HepG2 (cell line): ENCODE measurements around the gene TUBGCP6. TPM values are rescaled to one million over a fixed set of nuclear protein-coding genes. Genes with fewer than 3 reads are reported as not detected.

ENCODE experiments used
- ELF1 ChIP-seq: sonication (generic); formaldehyde crosslinking; IDR thresholded peaks from 2 replicates; pipeline ENCODE4 v1.4.0; 2020; ENCODE audit warnings: missing genetic modification reagents
- ESRRA ChIP-seq: sonication (generic); formaldehyde crosslinking; IDR thresholded peaks from 2 replicates; pipeline ENCODE4 v1.5.1; 2020; ENCODE audit warnings: mild to moderate bottlenecking, low read depth, missing genetic modification reagents
- FOSL1 ChIP-seq: sonication (generic); formaldehyde crosslinking; IDR thresholded peaks from 2 replicates; pipeline ENCODE4 v1.9.0; 2021; ENCODE audit warnings: missing genetic modification reagents, borderline replicate concordance
- MEIS2 ChIP-seq: sonication (generic); formaldehyde crosslinking; IDR thresholded peaks from 2 replicates; pipeline ENCODE4 v1.9.0; 2021; ENCODE audit warnings: mild to moderate bottlenecking, missing genetic modification reagents
- MXI1 ChIP-seq: IDR thresholded peaks from 3 replicates; pipeline ENCODE4 v1.6.1; 2012; ENCODE audit warnings: low read depth, low read length, inconsistent platforms, borderline replicate concordance
- MYC ChIP-seq: sonication (generic); formaldehyde crosslinking; IDR thresholded peaks from 2 replicates; pipeline ENCODE4 v1.9.0; 2021; ENCODE audit warnings: missing genetic modification reagents, borderline replicate concordance
- NAIF1 ChIP-seq: sonication (generic); formaldehyde crosslinking; IDR thresholded peaks from 2 replicates; pipeline ENCODE4 v1.5.0; 2020; ENCODE audit warnings: mild to moderate bottlenecking, missing genetic modification reagents, borderline replicate concordance
- RFXAP ChIP-seq: sonication (generic); formaldehyde crosslinking; IDR thresholded peaks from 2 replicates; pipeline ENCODE4 v1.4.0; 2020; ENCODE audit warnings: missing genetic modification reagents, borderline replicate concordance
- RXRA ChIP-seq: sonication (generic); formaldehyde crosslinking; IDR thresholded peaks from 2 replicates; pipeline ENCODE4 v1.5.1; 2020; ENCODE audit warnings: missing genetic modification reagents
- SAP130 ChIP-seq: IDR thresholded peaks from 2 replicates; pipeline ENCODE4 v1.6.1; 2016; ENCODE audit warnings: low read depth
- SCMH1 ChIP-seq: sonication (generic); formaldehyde crosslinking; IDR thresholded peaks from 2 replicates; pipeline ENCODE4 v1.9.0; 2021; ENCODE audit warnings: missing genetic modification reagents, mild to moderate bottlenecking, borderline replicate concordance
- SNAPC2 ChIP-seq: sonication (generic); formaldehyde crosslinking; IDR thresholded peaks from 2 replicates; pipeline ENCODE4 v1.8.1; 2022; ENCODE audit warnings: mild to moderate bottlenecking, missing genetic modification reagents
- TCF12 ChIP-seq, 2 experiments: fragments of 450-650 bp in 1 of 2; sonication (generic) in 1 of 2; formaldehyde crosslinking in 1 of 2; IDR thresholded peaks; 2 replicates each; pipeline versions ENCODE4 v1.6.1 to v1.8.0; 2017 to 2022; ENCODE audit warnings: antibody characterized with exemption in 1 of 2, mild to moderate bottlenecking in 1 of 2, missing genetic modification reagents in 1 of 2, moderate library complexity in 1 of 2
- XBP1 ChIP-seq: sonication (generic); formaldehyde crosslinking; IDR thresholded peaks from 2 replicates; pipeline ENCODE4 v1.5.0; 2020; ENCODE audit warnings: missing genetic modification reagents
- YEATS2 ChIP-seq: sonication (generic); formaldehyde crosslinking; IDR thresholded peaks from 2 replicates; pipeline ENCODE4 v1.4.0; 2020; ENCODE audit warnings: missing genetic modification reagents, borderline replicate concordance
- ZNF609 ChIP-seq: sonication (generic); formaldehyde crosslinking; IDR thresholded peaks from 2 replicates; pipeline ENCODE4 v1.4.0; 2020; ENCODE audit warnings: mild to moderate bottlenecking, missing genetic modification reagents, borderline replicate concordance
- ZNF800 ChIP-seq: sonication (generic); formaldehyde crosslinking; IDR thresholded peaks from 2 replicates; pipeline ENCODE4 v1.4.0; 2020; ENCODE audit warnings: missing genetic modification reagents
- ZNF891 ChIP-seq: sonication (generic); formaldehyde crosslinking; IDR thresholded peaks from 2 replicates; pipeline ENCODE4 v1.5.0; 2020; ENCODE audit warnings: mild to moderate bottlenecking, missing genetic modification reagents
- ZUFSP ChIP-seq: sonication (generic); formaldehyde crosslinking; IDR thresholded peaks from 2 replicates; pipeline ENCODE4 v1.9.0; 2021; ENCODE audit warnings: missing genetic modification reagents, mild to moderate bottlenecking, borderline replicate concordance
- polyA plus RNA-seq, 8 experiments: library from polyadenylated mRNA; depleted of rRNA in 3 of 8; stranded (reverse) in 7 of 8; unstranded in 1 of 8; fragments of >200 nt; fragmentation: Illumina TruSeq in 4 of 8; extraction: Trizol in 4 of 8; gene quantifications; 2 replicates each; pipeline versions ENCODE4 v1.2.1 to v1.2.3, GENCODE V29; 2011 to 2016; ENCODE audit warnings: low read depth in 4 of 8, missing spikeins in 1 of 8, mixed read lengths in 1 of 8; ENCODE audit not compliant: insufficient read depth in 1 of 8
- total RNA-seq, 5 experiments: library from RNA; depleted of rRNA; stranded (reverse); fragments of >200 nt; fragmentation: Illumina TruSeq; extraction: Trizol; gene quantifications; 2 replicates each; pipeline ENCODE4 v1.2.3, GENCODE V29; 2016; ENCODE audit warnings: low read depth in 1 of 5

The TUBGCP6 gene
- total and polyA plus RNA-seq, 2 of the 13 experiments (the other 11 are each of a cell fraction or from before 2014, with no cell fraction given) = 14.6 to 15.7 TPM

- no peak for TF ChIP-seq ZNF609 (CRISPR knock-in tag)
- no peak for TF ChIP-seq SNAPC2 (CRISPR knock-in tag)
- TF ChIP-seq SCMH1 (CRISPR knock-in tag) = no peak
- TF ChIP-seq RFXAP = no peak
- TF ChIP-seq MEIS2 (CRISPR knock-in tag) = peak; percentile 1; the same call in 1 of the 2 replicates
- peak; percentile 22; the same call in 1 of the 3 replicates for TF ChIP-seq MXI1
- no peak for TF ChIP-seq FOSL1 (CRISPR knock-in tag)
- TF ChIP-seq ZNF800 (CRISPR knock-in tag) = peak; percentile 51; the same call in 1 of the 2 replicates
- TF ChIP-seq MYC = 0 out of 2 replicates have a peak, but pooled peaks have one; percentile 9
- no peak for TF ChIP-seq ELF1 (CRISPR knock-in tag)
- TF ChIP-seq YEATS2 (CRISPR knock-in tag) = no peak
- TF ChIP-seq NAIF1 = 0 out of 2 replicates have a peak, but pooled peaks have one; percentile 38
- no peak for TF ChIP-seq ESRRA (CRISPR knock-in tag)
- no peak for TF ChIP-seq XBP1 (CRISPR knock-in tag)
- no peak for TF ChIP-seq ZUFSP (CRISPR knock-in tag)
- TF ChIP-seq RXRA (CRISPR knock-in tag) = no peak
- TF ChIP-seq ZNF891 (CRISPR knock-in tag) = peak; percentile 7; the same call in 1 of the 2 replicates
- peak; percentile 52; the same call in 1 of the 2 replicates for TF ChIP-seq SAP130 (CRISPR knock-in tag)
- no peak for TF ChIP-seq TCF12 (IDR thresholded peaks at IDR 0.05)
- no peak for TF ChIP-seq TCF12 (CRISPR knock-in tag; IDR thresholded peaks at IDR 0.05)
Observed at GRCh38 chr22:50202130-50202666, 42.6 kb downstream of the TUBGCP6 start (continued).
